H9 (cell line): Measurements from ENCODE around the gene PPP1R26. TPM values are rescaled to one million over a fixed set of nuclear protein-coding genes. Genes with fewer than 3 reads are reported as not detected.

Experiments
- DNase-seq: peaks from one replicate; pipeline ENCODE4 v3.0.0-alpha.2; 2017
- H2AFZ ChIP-seq: one replicate; pipeline ENCODE4 v1.6.1; 2013; ENCODE audit warnings: mild to moderate bottlenecking, low read length, control low read depth, moderate library complexity
- H2AK5ac ChIP-seq: 2 replicates; pipeline ENCODE4 v1.6.1; 2013; ENCODE audit warnings: low read length, control low read depth, mixed read lengths; ENCODE audit not compliant: insufficient read length
- H2BK120ac ChIP-seq: one replicate; pipeline ENCODE4 v1.6.1; 2013; ENCODE audit warnings: low read depth, mild to moderate bottlenecking, low read length, control low read depth, inconsistent platforms; ENCODE audit not compliant: poor library complexity, severe bottlenecking
- H2BK12ac ChIP-seq: 2 replicates; pipeline ENCODE4 v1.6.1; 2013; ENCODE audit warnings: low read length, control low read depth, mixed read lengths, low read depth; ENCODE audit not compliant: insufficient read length
- H2BK15ac ChIP-seq: 2 replicates; pipeline ENCODE4 v1.6.1; 2013; ENCODE audit warnings: low read depth, low read length, control low read depth
- H2BK20ac ChIP-seq: one replicate; pipeline ENCODE4 v1.6.1; 2013; ENCODE audit warnings: low read depth, mild to moderate bottlenecking, low read length, control low read depth, inconsistent platforms; ENCODE audit not compliant: poor library complexity, severe bottlenecking
- H2BK5ac ChIP-seq: 2 replicates; pipeline ENCODE4 v1.6.1; 2013; ENCODE audit warnings: low read length, control low read depth, mixed read lengths; ENCODE audit not compliant: insufficient read length
- H3K14ac ChIP-seq: 2 replicates; pipeline ENCODE4 v1.6.1; 2013; ENCODE audit warnings: low read length, control low read depth; ENCODE audit not compliant: insufficient read depth
- H3K18ac ChIP-seq: 2 replicates; pipeline ENCODE4 v1.6.1; 2013; ENCODE audit warnings: low read depth, mild to moderate bottlenecking, mixed read lengths, low read length, control low read depth; ENCODE audit not compliant: insufficient read length
- H3K23ac ChIP-seq: 2 replicates; pipeline ENCODE4 v1.6.1; 2013; ENCODE audit warnings: low read length, control low read depth, mixed read lengths, low read depth; ENCODE audit not compliant: insufficient read length
- H3K23me2 ChIP-seq: 2 replicates; pipeline ENCODE4 v1.6.1; 2013; ENCODE audit warnings: low read depth, mild to moderate bottlenecking, mixed read lengths, low read length, control low read depth; ENCODE audit not compliant: insufficient read length, poor library complexity, severe bottlenecking
- H3K27ac ChIP-seq: 2 replicates; pipeline ENCODE4 v1.5.1; 2013; ENCODE audit warnings: low read length, control low read depth, mixed read lengths, low read depth; ENCODE audit not compliant: insufficient read length
- H3K27me3 ChIP-seq: 2 replicates; pipeline ENCODE4 v1.6.1; 2013; ENCODE audit warnings: low read length, control low read depth, inconsistent platforms; ENCODE audit not compliant: insufficient read depth
- H3K4ac ChIP-seq: 2 replicates; pipeline ENCODE4 v1.6.1; 2013; ENCODE audit warnings: low read depth, mild to moderate bottlenecking, control low read depth, inconsistent platforms, low read length, moderate library complexity
- H3K4me1 ChIP-seq: 2 replicates; pipeline ENCODE4 v1.6.1; 2013; ENCODE audit warnings: low read length, control low read depth, inconsistent platforms; ENCODE audit not compliant: insufficient read depth
- H3K4me2 ChIP-seq: 2 replicates; pipeline ENCODE4 v1.6.1; 2013; ENCODE audit warnings: low read length, control low read depth, mixed read lengths; ENCODE audit not compliant: insufficient read length, insufficient read depth
- H3K56ac ChIP-seq: 2 replicates; pipeline ENCODE4 v1.6.1; 2013; ENCODE audit warnings: low read depth, mild to moderate bottlenecking, mixed read lengths, low read length, control low read depth; ENCODE audit not compliant: insufficient read length
- H3K79me1 ChIP-seq: 2 replicates; pipeline ENCODE4 v1.6.1; 2013; ENCODE audit warnings: low read depth, mild to moderate bottlenecking, moderate library complexity, low read length, control low read depth, inconsistent platforms; ENCODE audit not compliant: insufficient read depth, poor library complexity, severe bottlenecking
- H3K79me2 ChIP-seq: 2 replicates; pipeline ENCODE4 v1.6.1; 2013; ENCODE audit warnings: low read length, control low read depth, inconsistent platforms; ENCODE audit not compliant: insufficient read depth
- H3K9ac ChIP-seq: 2 replicates; pipeline ENCODE4 v1.6.1; 2013; ENCODE audit warnings: low read length, control low read depth, mixed read lengths; ENCODE audit not compliant: insufficient read length; ENCODE audit errors: extremely low read depth
- H3K9me3 ChIP-seq: one replicate; pipeline ENCODE4 v1.6.1; 2013; ENCODE audit warnings: low read depth, low read length, inconsistent platforms; ENCODE audit not compliant: control insufficient read depth
- H3T11ph ChIP-seq: one replicate; pipeline ENCODE4 v1.6.1; 2013; ENCODE audit warnings: mild to moderate bottlenecking, low read length, control low read depth, inconsistent platforms
- H4K20me1 ChIP-seq: one replicate; pipeline ENCODE4 v1.6.1; 2013; ENCODE audit not compliant: control insufficient read depth, insufficient read length, insufficient read depth
- H4K5ac ChIP-seq: 2 replicates; pipeline ENCODE4 v1.6.1; 2013; ENCODE audit warnings: low read depth, mild to moderate bottlenecking, mixed read lengths, low read length, control low read depth; ENCODE audit not compliant: insufficient read length
- H4K8ac ChIP-seq: replicated peaks from 2 replicates; pipeline ENCODE4 v1.6.1; 2013; ENCODE audit warnings: low read length, control low read depth, mixed read lengths, low read depth; ENCODE audit not compliant: insufficient read length
- H4K91ac ChIP-seq: 2 replicates; pipeline ENCODE4 v1.6.1; 2013; ENCODE audit warnings: low read depth, mild to moderate bottlenecking, moderate library complexity, mixed read lengths, low read length, control low read depth; ENCODE audit not compliant: insufficient read length
- H3K27ac Mint-ChIP-seq, 3 experiments: 2 replicates in 2 of 3; 3 replicates in 1 of 3; pipeline ENCODE4 v1.8.0; 2020 to 2021; ENCODE audit warnings: mixed read lengths in 3 of 3, mild to moderate bottlenecking in 1 of 3, moderate library complexity in 1 of 3
- H3K27me3 Mint-ChIP-seq: 2 replicates; pipeline ENCODE4 v1.8.0; 2021; ENCODE audit warnings: low read depth, mild to moderate bottlenecking, moderate library complexity, mixed read lengths
- H3K36me3 Mint-ChIP-seq, 3 experiments: 2 replicates in 2 of 3; 3 replicates in 1 of 3; pipeline ENCODE4 v1.8.0; 2020 to 2021; ENCODE audit warnings: low read depth in 3 of 3, mixed read lengths in 3 of 3; ENCODE audit not compliant: insufficient read depth in 1 of 3
- H3K4me1 Mint-ChIP-seq, 2 experiments: 2 replicates each; pipeline ENCODE4 v1.8.0; 2020; ENCODE audit warnings: mixed read lengths in 2 of 2
- H3K4me3 Mint-ChIP-seq, 2 experiments: 2 replicates in 1 of 2; 3 replicates in 1 of 2; pipeline ENCODE4 v1.8.0; 2020 to 2021; ENCODE audit warnings: mild to moderate bottlenecking in 2 of 2, mixed read lengths in 2 of 2, moderate library complexity in 1 of 2
- H3K9me3 Mint-ChIP-seq, 2 experiments: 2 replicates in 1 of 2; 3 replicates in 1 of 2; pipeline ENCODE4 v1.8.0; 2020; ENCODE audit warnings: mild to moderate bottlenecking in 2 of 2, mixed read lengths in 2 of 2, moderate library complexity in 1 of 2
- CTCF ChIP-seq: fragments of 200-600 bp; sonication (generic); conservative IDR thresholded peaks from 3 replicates; pipeline ENCODE4 v1.8.0; 2021; ENCODE audit warnings: antibody characterized with exemption, mild to moderate bottlenecking
- WGBS: extraction: QIAGEN DNeasy Blood & Tissue Kit; methylation state at CpG from one replicate; pipeline ENCODE4 v1.1.7; 2013; ENCODE audit warnings: missing lambda C conversion rate, low lambda C conversion rate, mixed read lengths; ENCODE audit not compliant: insufficient read length; ENCODE audit errors: extremely low coverage; 5-methylcytosine and 5-hydroxymethylcytosine counted together
- total RNA-seq: library from RNA; stranded (reverse); gene quantifications from 2 replicates; pipeline ENCODE4 v1.2.1, GENCODE V29; 2021

Gene PPP1R26
- total RNA-seq, 1 experiment from 2014 or later, result 38.0 TPM

- no peak for TF ChIP-seq CTCF
- no peak overlapping the region for H3K14ac ChIP-seq
- no CpG with 5 or more reads among the region's 18 CpGs for WGBS
- H4K5ac ChIP-seq, result no peak overlapping the region
- H3K23me2 ChIP-seq, result no peaks in the 10 kb centered on the region
- H3K27me3 Mint-ChIP-seq, result no peaks in the 10 kb centered on the region
- H3K56ac ChIP-seq, result no peak overlapping the region
- no peak overlapping the region for H3K18ac ChIP-seq
- no peak overlapping the region for H3K4me2 ChIP-seq
- H3T11ph ChIP-seq, result no peak overlapping the region
- H3K79me2 ChIP-seq, result no peaks in the 10 kb centered on the region
- no peaks in the 10 kb centered on the region for H3K9me3 ChIP-seq
- H2AFZ ChIP-seq, result no peak overlapping the region
- no peaks in the 10 kb centered on the region for H3K9me3 Mint-ChIP-seq
- peaks cover 10 to 18% of the 10 kb centered on the region in 2 experiments; a peak in 3 of 4 replicates for H3K4me1 Mint-ChIP-seq
- no peak overlapping the region for H3K23ac ChIP-seq
- no peak for DNase-seq
- no peaks in the 10 kb centered on the region for H4K20me1 ChIP-seq
- no peak overlapping the region for H2BK120ac ChIP-seq
- no peak overlapping the region for H4K8ac ChIP-seq
- H2BK15ac ChIP-seq, result no peak overlapping the region
- H3K36me3 Mint-ChIP-seq, result peaks cover 14 to 29% (median 23%) of the 10 kb centered on the region in 3 experiments
- H2BK12ac ChIP-seq, result no peak overlapping the region
- H3K79me1 ChIP-seq, result no peaks in the 10 kb centered on the region
- no peak overlapping the region for H3K27ac ChIP-seq
- H3K4me3 Mint-ChIP-seq, result no peak overlapping the region
- no peak overlapping the region for H3K9ac ChIP-seq
- H3K4ac ChIP-seq, result no peak overlapping the region
- H2AK5ac ChIP-seq, result no peak overlapping the region
- H3K27ac Mint-ChIP-seq, result no peak overlapping the region; a peak in 1 of 7 replicates
- no peak overlapping the region for H2BK5ac ChIP-seq
- no peak overlapping the region for H2BK20ac ChIP-seq
- H3K4me1 ChIP-seq, result no peaks in the 10 kb centered on the region
- H3K27me3 ChIP-seq, result no peaks in the 10 kb centered on the region
- no peak overlapping the region for H4K91ac ChIP-seq
Observed at GRCh38 chr9:135490980-135491464, 11.4 kb downstream of the PPP1R26 start.
